BJ (cell line): ENCODE data around the gene ZNF462. TPM values are rescaled to one million over a fixed set of nuclear protein-coding genes. Genes with fewer than 3 reads are reported as not detected.

Experiments used
- CTCF ChIA-PET: fragments of 350-600 bp; formaldehyde crosslinking; extraction: SDS; loops from one replicate; lab custom pipeline; 2021; ENCODE audit warnings: antibody characterized with exemption, inconsistent platforms; lab: Yijun Ruan, JAX
- POLR2A ChIA-PET: fragments of 300-600 bp; sonication (Branson Sonifier 250); formaldehyde crosslinking; extraction: SDS; loops from one replicate; lab custom pipeline; 2021; ENCODE audit warnings: antibody characterized with exemption; lab: Charles Lee
- DNase-seq: peaks from one replicate; pipeline ENCODE4 v3.0.0-alpha.2; 2011; ENCODE audit warnings: low read depth
- H3K27me3 ChIP-seq: 2 replicates; pipeline ENCODE4 v1.6.0; 2011; ENCODE audit warnings: low read length; ENCODE audit not compliant: control insufficient read depth, insufficient read depth
- H3K36me3 ChIP-seq: 2 replicates; pipeline ENCODE4 v1.5.1; 2011; ENCODE audit warnings: low read length; ENCODE audit not compliant: control insufficient read depth, insufficient read depth
- H3K4me3 ChIP-seq: 2 replicates; pipeline ENCODE4 v1.5.1; 2011; ENCODE audit warnings: low read depth, mild to moderate bottlenecking, control low read depth, low read length
- CTCF ChIP-seq: IDR thresholded peaks from 2 replicates; pipeline ENCODE4 v1.5.1; 2011; ENCODE audit warnings: low read depth, mild to moderate bottlenecking, control low read depth, inconsistent platforms, low read length, moderate library complexity; ENCODE audit not compliant: insufficient read depth
- polyA plus RNA-seq: library from polyadenylated mRNA; depleted of rRNA; stranded (reverse); fragments of >200 nt; gene quantifications from 2 replicates; pipeline ENCODE4 v1.2.3, GENCODE V29; 2011

ZNF462 gene
- polyA plus RNA-seq, 1 experiment: 3.5 TPM

- CTCF ChIA-PET: no interaction called here
These were observed 56.0 kb downstream of the ZNF462 start for GRCh38 chr9:106918825-106919509.

GRCh38 chr9:106920091-106920490 is 57.1 kb downstream of the ZNF462 start:
- TF ChIP-seq CTCF: no peak
- Histone ChIP-seq H3K36me3 (peaks cover 3% of the 10 kb centered on the region), H3K27me3 (no peaks in the 10 kb centered on the region), H3K4me3 (no peak overlapping the region)
- DNase-seq: no peak
- POLR2A ChIA-PET: no interaction called here
- CTCF ChIA-PET: no interaction called here

More at GRCh38 chr9:106918825-106919509, 56.0 kb downstream of the ZNF462 start:
- Histone ChIP-seq H3K4me3 (no peak overlapping the region), H3K36me3 (no peaks in the 10 kb centered on the region), H3K27me3 (no peaks in the 10 kb centered on the region)
- TF ChIP-seq CTCF: no peak
- DNase-seq: no peak
- POLR2A ChIA-PET: no interaction called here

GRCh38 chr9:106920701-106921283 is 57.8 kb downstream of the ZNF462 start:
- ChIA-PET POLR2A (no interaction called here), CTCF (no interaction called here)
- Histone ChIP-seq H3K36me3 (peaks cover 7% of the 10 kb centered on the region), H3K4me3 (no peak overlapping the region), H3K27me3 (no peaks in the 10 kb centered on the region)
- no peak for DNase-seq
- TF ChIP-seq CTCF: no peak

- no peak for DNase-seq
- H3K4me3 ChIP-seq: no peak overlapping the region
- CTCF ChIA-PET: interaction anchor here (1.8 kb wide), 1 partner anchor 16 kb away, joined by 4 read pairs; no protein-coding TSS in a partner anchor
- peaks cover 7% of the 10 kb centered on the region for H3K36me3 ChIP-seq
- POLR2A ChIA-PET: no interaction called here
- TF ChIP-seq CTCF: no peak
- H3K27me3 ChIP-seq: no peaks in the 10 kb centered on the region
These were observed 58.5 kb downstream of the ZNF462 start for GRCh38 chr9:106921341-106921899.

- TF ChIP-seq CTCF: no peak
- ChIA-PET POLR2A (no interaction called here), CTCF (interaction anchor here (1.8 kb wide), 1 partner anchor 17 kb away, joined by 4 read pairs; no protein-coding TSS in a partner anchor)
- Histone ChIP-seq H3K4me3 (no peak overlapping the region), H3K36me3 (peaks cover 7% of the 10 kb centered on the region), H3K27me3 (no peaks in the 10 kb centered on the region)
- no peak for DNase-seq
These were observed 59.1 kb downstream of the ZNF462 start for GRCh38 chr9:106922026-106922425.
